H1 (cell line): ENCODE data around the gene TMPRSS9. TPM values are rescaled to one million over a fixed set of nuclear protein-coding genes. Genes with fewer than 3 reads are reported as not detected.

Experiments used
- GABPA ChIP-seq: IDR thresholded peaks from 2 replicates; pipeline ENCODE4 v1.6.1; 2011; ENCODE audit warnings: mild to moderate bottlenecking, low read length, moderate library complexity, borderline replicate concordance; ENCODE audit not compliant: insufficient read depth
- TCF12 ChIP-seq: IDR thresholded peaks from 2 replicates; pipeline ENCODE4 v1.6.1; 2011; ENCODE audit warnings: low read depth, mild to moderate bottlenecking, low read length
- polyA plus RNA-seq, 7 experiments: library from polyadenylated mRNA; depleted of rRNA in 3 of 7; stranded (reverse) in 5 of 7; unstranded in 2 of 7; fragments of >200 nt in 5 of 7; fragments of 200-250 nt in 2 of 7; gene quantifications; 1 replicate in 5 of 7; 2 replicates in 1 of 7; 4 replicates in 1 of 7; pipeline versions ENCODE4 v1.2.1 to v1.2.3, GENCODE V29; 2011 to 2013; ENCODE audit warnings: missing spikeins in 2 of 7, mixed read lengths in 2 of 7
- total RNA-seq: library from RNA; stranded (reverse); fragmentation: NEBNext Ultra II Directional; extraction: Animal tissue kit (Norgen Biotek cat#: 25700); gene quantifications from 2 replicates; pipeline ENCODE4 v1.2.1, GENCODE V29; 2021

Gene TMPRSS9
- total and polyA plus RNA-seq, 2 of the 8 experiments (the other 6 are each of a cell fraction or from before 2014, with no cell fraction given): 0.15 to 0.19 TPM

DNA sequence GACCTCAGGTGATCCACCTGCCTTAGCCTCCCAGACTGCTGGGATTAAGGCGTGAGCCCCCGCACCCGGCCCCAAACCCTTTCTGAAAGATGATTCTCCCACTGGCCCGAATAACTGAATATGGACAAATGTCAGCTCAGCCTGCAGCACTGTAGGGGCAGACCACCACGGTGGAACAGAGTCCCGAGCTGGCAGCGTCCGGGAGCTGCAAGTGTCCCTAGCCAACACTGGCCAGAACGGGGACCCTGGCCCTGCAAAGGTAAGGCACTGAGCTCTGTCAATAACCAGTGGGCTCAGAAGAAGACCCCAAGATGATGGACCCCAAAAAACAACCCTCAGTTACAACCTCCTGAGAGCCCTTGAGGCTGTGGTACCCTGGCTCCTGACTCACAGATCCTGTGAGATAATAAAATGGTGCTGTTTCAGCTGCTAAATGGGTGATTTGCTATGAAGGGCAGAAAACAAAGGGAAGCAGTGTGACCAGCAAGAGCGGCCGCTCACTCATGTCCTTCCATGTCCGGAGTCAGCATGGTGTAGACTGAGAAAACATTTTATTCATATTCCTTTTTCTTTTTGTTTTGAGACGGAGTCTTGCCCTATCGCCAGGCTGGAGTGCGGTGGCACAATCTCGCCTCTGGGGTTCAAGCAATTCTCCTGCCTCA lies 33.2 kb upstream of the TMPRSS9 start (continued):
- no peak for TF ChIP-seq GABPA
- TF ChIP-seq TCF12: no peak
- TF ChIP-seq, all 59 proteins: peak for 0
